Activated CD4-positive, alpha-beta T cell treated with anti-CD3 and anti-CD28 coated beads, Interleukin-2, Interleukin-6, amounts not matched to agents 100 ng/mL and 50 ng/mL, durations not matched to agents 16 hours and 8 hours (primary cell): ENCODE results near the gene PRPF40A.
A peak's percentile ranks its signal among the peaks of the same experiment; 100 is the strongest.

Experiments
- DNase-seq: peaks from one replicate; pipeline ENCODE4 v3.0.0-alpha.2; 2020

Gene PRPF40A

GRCh38 chr2:152613235-152613634 lies 104.0 kb downstream of the PRPF40A start:
- no peak for DNase-seq

DNA sequence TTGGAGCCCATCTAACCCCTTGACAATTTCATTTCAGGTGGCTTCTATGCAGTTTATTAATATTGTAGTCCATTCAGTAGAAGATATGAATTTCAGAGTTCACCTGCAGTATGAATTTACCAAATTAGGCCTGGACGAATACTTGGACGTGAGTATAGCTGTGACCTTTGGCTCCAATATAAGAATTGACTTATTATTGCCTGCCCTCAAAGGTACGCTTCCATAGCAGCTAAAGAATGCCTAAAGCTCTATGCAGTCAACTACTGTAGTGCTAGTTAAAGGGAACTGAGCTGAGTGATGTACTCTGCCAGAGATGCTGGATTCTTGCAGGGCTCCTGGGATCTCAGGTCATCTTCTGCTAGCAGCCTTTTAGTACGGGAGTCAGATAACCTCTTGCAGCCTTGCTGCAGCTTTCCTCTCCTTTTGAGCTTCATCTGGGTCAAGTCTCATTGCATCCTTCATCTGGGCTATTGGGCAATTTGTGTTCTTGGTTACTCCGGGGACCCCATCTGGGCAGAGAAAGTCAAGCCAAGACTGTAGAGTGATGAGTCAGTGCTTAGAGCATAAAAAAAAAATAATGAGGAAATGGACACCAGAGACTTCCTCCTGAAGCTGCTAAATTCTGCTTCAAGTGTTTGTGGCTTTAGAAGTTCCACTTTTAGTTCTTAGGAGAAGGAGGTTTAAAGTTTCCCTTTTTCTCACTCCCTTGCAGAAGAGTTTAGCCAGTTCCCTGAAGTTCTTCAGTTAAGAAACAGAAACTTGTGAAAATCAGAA lies 105.6 kb downstream of the PRPF40A start:
- peak; percentile 52 for DNase-seq

GRCh38 chr2:152609699-152610098 lies 107.6 kb downstream of the PRPF40A start:
- no peak for DNase-seq

- DNase-seq: no peak
These were observed 108.1 kb downstream of the PRPF40A start for GRCh38 chr2:152609154-152609553.

DNA sequence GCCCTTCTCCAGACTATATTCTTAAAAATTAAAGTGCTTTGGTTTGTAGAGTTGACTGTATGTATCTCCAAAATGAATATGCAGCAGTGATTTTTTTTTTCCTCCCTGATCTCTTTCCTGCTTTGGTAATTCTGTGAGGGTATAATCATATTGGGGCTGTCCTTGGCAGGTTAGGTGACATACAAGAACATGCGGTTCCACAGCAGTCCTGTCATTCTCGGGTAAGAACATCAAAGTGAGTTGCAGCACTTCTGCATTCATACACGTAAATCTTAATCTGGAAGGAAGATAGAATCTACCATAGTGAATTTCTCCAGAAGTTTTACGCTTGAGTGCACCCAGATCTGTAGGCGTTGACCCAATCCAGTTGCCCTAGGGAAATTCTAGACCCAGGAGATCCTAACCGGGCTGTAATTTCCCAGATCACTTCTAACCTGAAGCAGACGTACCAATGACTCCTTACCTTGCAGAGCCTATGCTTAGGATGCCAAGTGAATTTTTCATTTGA lies 109.4 kb downstream of the PRPF40A start:
- no peak for DNase-seq

DNA sequence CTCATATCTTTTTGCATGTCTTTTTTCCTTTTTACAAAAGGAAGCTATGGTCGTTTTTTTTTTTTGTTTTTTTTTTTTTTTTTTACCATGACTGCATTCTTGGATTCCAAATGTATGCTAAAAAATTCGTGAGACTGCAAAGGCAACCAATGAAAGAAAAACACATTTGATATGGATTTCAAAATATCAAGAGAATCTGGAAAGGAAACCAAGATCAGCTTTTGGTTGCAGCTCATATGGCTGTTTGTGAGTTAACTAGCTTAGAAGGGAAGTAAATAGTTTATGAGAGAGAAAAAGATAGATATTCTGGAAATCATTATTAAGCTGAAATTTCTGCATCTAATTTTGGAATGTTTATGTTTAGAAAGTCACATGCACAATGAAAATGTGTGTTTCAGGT lies 110.3 kb downstream of the PRPF40A start:
- no peak for DNase-seq

DNA sequence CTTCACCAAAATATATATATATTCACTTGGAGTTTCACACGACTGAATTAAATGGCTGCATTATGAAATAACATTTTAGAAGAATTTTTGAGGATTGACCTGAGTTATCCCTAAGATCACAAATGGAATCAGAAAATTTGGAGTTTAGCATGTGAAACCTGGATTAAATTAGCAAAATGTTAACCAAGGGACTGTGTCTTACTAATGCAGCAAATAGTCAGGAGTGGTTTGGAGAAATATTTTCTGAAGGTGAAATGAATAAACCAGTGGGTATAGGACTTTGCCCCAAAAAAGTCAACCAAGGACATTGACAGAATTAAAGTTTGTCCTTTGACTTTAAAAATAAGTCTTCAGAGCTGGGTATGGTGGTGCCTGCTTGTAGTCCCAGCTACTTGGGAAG lies 111.2 kb downstream of the PRPF40A start:
- DNase-seq: no peak

DNA sequence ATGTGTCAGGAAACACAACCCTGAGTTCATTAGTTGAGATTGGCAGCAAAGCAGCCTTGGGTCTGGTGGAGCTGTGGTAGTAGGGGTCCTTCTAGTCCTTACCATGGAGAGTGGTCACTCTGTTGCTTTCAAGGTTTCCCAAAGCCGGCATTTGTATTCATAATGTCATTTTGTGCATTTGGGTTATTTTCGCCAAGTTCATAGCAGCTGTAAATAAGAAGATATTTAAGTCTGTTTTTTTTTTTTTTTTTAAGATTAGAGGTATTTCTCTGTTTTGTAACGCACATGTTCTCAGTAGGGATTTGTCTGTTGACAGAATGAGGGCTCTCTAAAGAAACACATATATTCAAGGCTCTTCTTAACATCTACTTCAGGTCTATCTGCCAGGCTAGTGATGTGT lies 114.1 kb downstream of the PRPF40A start:
- DNase-seq: no peak

GRCh38 chr2:152602750-152603149 lies 114.5 kb downstream of the PRPF40A start:
- no peak for DNase-seq
